Anterior cingulate cortex (tissue), 58 donors: Measurements from ENCODE around the gene ERMP1.
A peak's percentile ranks its signal among the peaks of the same experiment; 100 is the strongest.

Experiments
- DNase-seq, 58 donors: peaks; one replicate each; lab custom pipeline; 2025; lab: John Stamatoyannopoulos, UW

Gene ERMP1

GRCh38 chr9:5857928-5858327 lies 25.0 kb upstream of the ERMP1 start:
- no peak for DNase-seq

- no peak for DNase-seq
Measured at GRCh38 chr9:5854063-5854790, 21.3 kb upstream of the ERMP1 start.

- DNase-seq: no peak
Measured at GRCh38 chr9:5853617-5854016, 20.7 kb upstream of the ERMP1 start.

- no peak for DNase-seq
Measured at GRCh38 chr9:5852987-5853386, 20.1 kb upstream of the ERMP1 start.

- no peak for DNase-seq
Measured at GRCh38 chr9:5851445-5851844, 18.5 kb upstream of the ERMP1 start.

GRCh38 chr9:5850724-5851122 lies 17.8 kb upstream of the ERMP1 start:
- DNase-seq: no peak

GRCh38 chr9:5848372-5848882 lies 15.5 kb upstream of the ERMP1 start:
- DNase-seq: no peak

- DNase-seq: no peak
Measured at GRCh38 chr9:5846501-5846921, 13.6 kb upstream of the ERMP1 start.

- no peak for DNase-seq
Measured at GRCh38 chr9:5846096-5846495, 13.2 kb upstream of the ERMP1 start.

- DNase-seq: no peak
Measured at GRCh38 chr9:5845157-5845531, 12.2 kb upstream of the ERMP1 start.

GRCh38 chr9:5843794-5844471 lies 11.0 kb upstream of the ERMP1 start:
- no peak for DNase-seq

GRCh38 chr9:5842929-5843793 lies 10.2 kb upstream of the ERMP1 start:
- DNase-seq: no peak

GRCh38 chr9:5841771-5842573 lies 9.1 kb upstream of the ERMP1 start:
- DNase-seq: no peak

GRCh38 chr9:5840788-5841187 lies 7.9 kb upstream of the ERMP1 start:
- DNase-seq: no peak

- no peak for DNase-seq
Measured at GRCh38 chr9:5839572-5839902, 6.6 kb upstream of the ERMP1 start.

- DNase-seq: no peak
Measured at GRCh38 chr9:5838884-5839571, 6.1 kb upstream of the ERMP1 start.

GRCh38 chr9:5835808-5836207 lies 2.9 kb upstream of the ERMP1 start:
- DNase-seq: no peak

- DNase-seq: no peak
Measured at GRCh38 chr9:5834214-5834613, 1.3 kb upstream of the ERMP1 start.

GRCh38 chr9:5832071-5832537 lies 813 bp downstream of the ERMP1 start:
- DNase-seq: peak in 6 of 58 donors; percentile 12 to 52 (median 34)
